Endodermal cell (in vitro differentiated cells): ENCODE data around the gene LYPD3. TPM values are rescaled to one million over a fixed set of nuclear protein-coding genes. Genes with fewer than 3 reads are reported as not detected.

Experiments used
- DNase-seq: peaks from one replicate; pipeline ENCODE4 v3.0.0-alpha.2; 2017
- H3K27ac ChIP-seq: 2 replicates; pipeline ENCODE4 v1.5.1; 2013; ENCODE audit warnings: mild to moderate bottlenecking, low read depth, low read length, moderate library complexity
- H3K27me3 ChIP-seq: 2 replicates; pipeline ENCODE4 v1.6.1; 2013; ENCODE audit warnings: mild to moderate bottlenecking, low read length, moderate library complexity; ENCODE audit not compliant: insufficient read depth, control insufficient read depth, poor library complexity, severe bottlenecking
- H3K36me3 ChIP-seq: 2 replicates; pipeline ENCODE4 v1.7.0; 2013; ENCODE audit warnings: mild to moderate bottlenecking, low read length, moderate library complexity; ENCODE audit not compliant: control insufficient read depth, insufficient read depth
- H3K4me1 ChIP-seq: one replicate; pipeline ENCODE4 v1.7.0; 2013; ENCODE audit warnings: low read length; ENCODE audit not compliant: control insufficient read depth, insufficient read depth
- H3K4me3 ChIP-seq: 2 replicates; pipeline ENCODE4 v1.5.1; 2013; ENCODE audit warnings: mild to moderate bottlenecking, low read length, moderate library complexity
- H3K9ac ChIP-seq: 2 replicates; pipeline ENCODE4 v1.6.1; 2013; ENCODE audit warnings: mild to moderate bottlenecking, low read length, moderate library complexity; ENCODE audit not compliant: poor library complexity, severe bottlenecking; ENCODE audit errors: extremely low read depth
- H3K9me3 ChIP-seq: 2 replicates; pipeline ENCODE4 v1.6.1; 2013; ENCODE audit warnings: mild to moderate bottlenecking, low read length, moderate library complexity; ENCODE audit not compliant: control insufficient read depth
- H3K27ac Mint-ChIP-seq: 2 replicates; pipeline ENCODE4 v1.8.0; 2020; ENCODE audit warnings: mixed read lengths
- H3K27me3 Mint-ChIP-seq: 2 replicates; pipeline ENCODE4 v1.8.0; 2021; ENCODE audit warnings: mild to moderate bottlenecking, mixed read lengths; ENCODE audit not compliant: insufficient read depth
- H3K36me3 Mint-ChIP-seq: 2 replicates; pipeline ENCODE4 v1.8.0; 2020; ENCODE audit warnings: low read depth, mixed read lengths
- H3K4me1 Mint-ChIP-seq: 2 replicates; pipeline ENCODE4 v1.8.0; 2020; ENCODE audit warnings: mixed read lengths
- H3K4me3 Mint-ChIP-seq: 2 replicates; pipeline ENCODE4 v1.8.0; 2020; ENCODE audit warnings: mild to moderate bottlenecking, moderate library complexity, mixed read lengths
- H3K9me3 Mint-ChIP-seq: 2 replicates; pipeline ENCODE4 v1.8.0; 2020; ENCODE audit warnings: mild to moderate bottlenecking, mixed read lengths
- CTCF ChIP-seq: fragments of 200-600 bp; sonication (generic); conservative IDR thresholded peaks from 2 replicates; pipeline ENCODE4 v1.5.0; 2021; ENCODE audit warnings: antibody characterized with exemption, mild to moderate bottlenecking
- WGBS, 2 experiments: methylation state at CpG; one replicate each; pipeline versions ENCODE4 v1.1.5 to v1.1.7; 2013; ENCODE audit warnings: missing lambda C conversion rate in 2 of 2, mixed read lengths in 1 of 2; ENCODE audit not compliant: insufficient coverage in 1 of 2, insufficient read length in 1 of 2; 5-methylcytosine and 5-hydroxymethylcytosine counted together
- total RNA-seq, 2 donors: library from RNA; stranded (reverse); fragmentation: NEBNext Ultra II Directional in 1 of 2; extraction: Animal tissue kit (Norgen Biotek cat#: 25700) in 1 of 2; gene quantifications; 2 replicates in 1 of 2; 3 replicates in 1 of 2; pipeline ENCODE4 v1.2.1, GENCODE V29; 2021

LYPD3 gene
- total RNA-seq, 2 donors from 2014 or later: 0.33 to 0.51 TPM

DNA sequence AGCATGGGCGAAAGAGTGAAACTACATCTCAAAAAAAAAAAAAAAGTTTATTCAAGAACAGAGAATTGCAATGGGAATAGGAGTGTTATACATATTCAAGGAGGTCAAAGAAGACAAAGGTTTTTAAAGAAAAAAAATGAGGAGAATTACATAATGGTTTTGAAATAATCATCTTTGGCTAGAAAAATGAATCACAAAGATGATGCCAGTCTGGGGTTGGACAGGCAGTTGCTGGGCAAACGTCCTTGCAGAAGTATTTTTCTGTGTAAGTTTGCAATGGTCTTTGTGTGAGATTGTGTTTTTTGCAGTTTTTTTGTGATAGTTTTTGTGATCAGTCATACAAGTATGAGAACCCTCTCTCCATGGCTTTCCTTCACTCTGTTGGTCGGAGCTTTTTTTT lies 23.7 kb downstream of the LYPD3 start:
- WGBS, 2 experiments: 91% methylated on average over 2 of the region's 3 CpGs; no CpG with 5 or more reads in 1 of the 2 experiments
- H3K4me1 Mint-ChIP-seq: peaks cover 2% of the 10 kb centered on the region
- H3K27ac Mint-ChIP-seq: no peak overlapping the region
- no peaks in the 10 kb centered on the region for H3K9me3 Mint-ChIP-seq
- Histone ChIP-seq H3K27ac (no peak overlapping the region), H3K27me3 (no peaks in the 10 kb centered on the region), H3K9ac (no peak overlapping the region), H3K36me3 (no peaks in the 10 kb centered on the region), H3K4me1 (no peaks in the 10 kb centered on the region), H3K4me3 (no peak overlapping the region), H3K9me3 (no peaks in the 10 kb centered on the region)
- peaks cover 6% of the 10 kb centered on the region for H3K27me3 Mint-ChIP-seq
- no peak for DNase-seq
- no peak for TF ChIP-seq CTCF
- no peak overlapping the region for H3K4me3 Mint-ChIP-seq
- no peaks in the 10 kb centered on the region for H3K36me3 Mint-ChIP-seq

DNA sequence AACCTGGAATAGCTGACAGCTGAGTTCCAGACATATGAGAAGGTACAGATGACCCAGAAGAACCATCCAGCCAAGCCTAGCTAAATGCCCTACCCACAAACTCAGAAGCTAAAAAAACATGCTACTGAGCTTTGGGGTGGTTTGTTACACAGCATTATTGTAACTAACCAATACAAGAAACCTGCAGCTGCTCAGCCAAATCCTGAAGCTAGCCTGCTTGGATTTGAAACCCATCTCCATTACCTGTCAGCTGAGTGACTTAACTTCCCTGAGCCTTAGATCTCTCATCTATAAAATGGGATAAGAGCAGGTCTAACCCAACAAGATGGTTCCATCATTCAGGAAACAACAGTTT lies 25.7 kb downstream of the LYPD3 start:
- Histone ChIP-seq H3K9ac (no peak overlapping the region), H3K4me1 (no peaks in the 10 kb centered on the region), H3K36me3 (no peaks in the 10 kb centered on the region), H3K9me3 (no peaks in the 10 kb centered on the region), H3K27me3 (no peaks in the 10 kb centered on the region), H3K27ac (no peak overlapping the region), H3K4me3 (no peak overlapping the region)
- Mint-ChIP-seq H3K27ac (no peak overlapping the region), H3K36me3 (no peaks in the 10 kb centered on the region), H3K9me3 (no peaks in the 10 kb centered on the region), H3K27me3 (peaks cover 10% of the 10 kb centered on the region), H3K4me3 (no peak overlapping the region), H3K4me1 (no peaks in the 10 kb centered on the region)
- no peak for DNase-seq
- no peak for TF ChIP-seq CTCF

- no peak overlapping the region for H3K9ac ChIP-seq
- no peaks in the 10 kb centered on the region for H3K4me1 ChIP-seq
- H3K4me3 ChIP-seq: no peak overlapping the region
- Mint-ChIP-seq H3K4me1 (no peaks in the 10 kb centered on the region), H3K27ac (no peak overlapping the region), H3K4me3 (no peak overlapping the region), H3K27me3 (peaks cover 10% of the 10 kb centered on the region), H3K9me3 (no peaks in the 10 kb centered on the region), H3K36me3 (no peaks in the 10 kb centered on the region)
- WGBS, 2 experiments: 93 to 94% methylated on average over 4 to 9 of the region's 14 CpGs
- no peak for TF ChIP-seq CTCF
- no peaks in the 10 kb centered on the region for H3K36me3 ChIP-seq
- no peak for DNase-seq
- H3K9me3 ChIP-seq: no peaks in the 10 kb centered on the region
- no peak overlapping the region for H3K27ac ChIP-seq
- H3K27me3 ChIP-seq: no peaks in the 10 kb centered on the region
These were observed 26.2 kb downstream of the LYPD3 start for GRCh38 chr19:43439032-43439708.
